ENCODE measurements around the gene CASTOR1. TPM values are rescaled to one million over a fixed set of nuclear protein-coding genes. Genes with fewer than 3 reads are reported as not detected.

Gene CASTOR1
- total RNA-seq, 2 donors from 2014 or later = 19.2 to 19.5 TPM

DNA sequence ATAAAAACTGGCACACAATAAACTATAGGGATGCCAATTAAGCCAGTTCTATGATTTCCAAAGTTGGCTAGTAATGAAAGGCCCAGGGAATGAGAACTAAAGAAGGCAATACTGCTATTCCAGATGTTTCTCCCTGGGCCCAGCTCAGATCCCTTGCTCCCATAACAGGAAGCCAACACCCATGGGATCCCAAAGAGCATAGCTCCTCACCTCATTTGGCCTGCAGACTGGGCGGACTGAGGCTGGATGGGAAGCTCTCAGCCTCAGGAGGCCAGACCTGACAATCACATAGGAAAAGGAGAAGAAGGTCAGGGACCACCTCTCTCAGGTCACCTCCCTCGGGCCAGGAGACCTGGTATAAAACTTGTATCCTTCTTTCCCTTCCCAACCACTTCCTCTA is 32.2 kb upstream of the CASTOR1 start:
- TF ChIP-seq, protein P1, sequence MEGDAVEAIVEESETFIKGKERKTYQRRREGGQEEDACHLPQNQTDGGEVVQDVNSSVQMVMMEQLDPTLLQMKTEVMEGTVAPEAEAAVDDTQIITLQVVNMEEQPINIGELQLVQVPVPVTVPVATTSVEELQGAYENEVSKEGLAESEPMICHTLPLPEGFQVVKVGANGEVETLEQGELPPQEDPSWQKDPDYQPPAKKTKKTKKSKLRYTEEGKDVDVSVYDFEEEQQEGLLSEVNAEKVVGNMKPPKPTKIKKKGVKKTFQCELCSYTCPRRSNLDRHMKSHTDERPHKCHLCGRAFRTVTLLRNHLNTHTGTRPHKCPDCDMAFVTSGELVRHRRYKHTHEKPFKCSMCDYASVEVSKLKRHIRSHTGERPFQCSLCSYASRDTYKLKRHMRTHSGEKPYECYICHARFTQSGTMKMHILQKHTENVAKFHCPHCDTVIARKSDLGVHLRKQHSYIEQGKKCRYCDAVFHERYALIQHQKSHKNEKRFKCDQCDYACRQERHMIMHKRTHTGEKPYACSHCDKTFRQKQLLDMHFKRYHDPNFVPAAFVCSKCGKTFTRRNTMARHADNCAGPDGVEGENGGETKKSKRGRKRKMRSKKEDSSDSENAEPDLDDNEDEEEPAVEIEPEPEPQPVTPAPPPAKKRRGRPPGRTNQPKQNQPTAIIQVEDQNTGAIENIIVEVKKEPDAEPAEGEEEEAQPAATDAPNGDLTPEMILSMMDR (conservative IDR thresholded peaks at IDR 0.05) = no peak
- H3K36me3 Mint-ChIP-seq (ENCODE audit: low read depth) = peaks cover 3% of the 10 kb centered on the region
- peaks cover 11% of the 10 kb centered on the region for H3K4me1 ChIP-seq (ENCODE audit: control insufficient read depth, insufficient read depth, low read length)
- H3K9me3 ChIP-seq (ENCODE audit: control insufficient read depth, low read length) = no peaks in the 10 kb centered on the region
- peaks cover 31% of the 10 kb centered on the region for H3K4me1 Mint-ChIP-seq
- no peak overlapping the region for H3K27ac Mint-ChIP-seq
- WGBS, 2 experiments (ENCODE audit: insufficient coverage in 1 of 2, insufficient read length in 1 of 2) = 93 to 100% methylated on average over 1 to 2 of the region's 2 CpGs
- DNase-seq = no peak
- H3K27me3 ChIP-seq (ENCODE audit: control insufficient read depth, insufficient read depth, low read length, poor library complexity, severe bottlenecking) = no peaks in the 10 kb centered on the region
- no peak overlapping the region for H3K4me3 Mint-ChIP-seq
- no peak overlapping the region for H3K27ac ChIP-seq (ENCODE audit: low read depth, low read length)
- no peaks in the 10 kb centered on the region for H3K27me3 Mint-ChIP-seq (ENCODE audit: insufficient read depth)
- no peaks in the 10 kb centered on the region for H3K9me3 Mint-ChIP-seq
- H3K4me3 ChIP-seq (ENCODE audit: low read length) = no peak overlapping the region
- H3K36me3 ChIP-seq (ENCODE audit: control insufficient read depth, insufficient read depth, low read length) = peaks cover 3% of the 10 kb centered on the region
- no peak overlapping the region for H3K9ac ChIP-seq (ENCODE audit: extremely low read depth, low read length, poor library complexity, severe bottlenecking)

DNA sequence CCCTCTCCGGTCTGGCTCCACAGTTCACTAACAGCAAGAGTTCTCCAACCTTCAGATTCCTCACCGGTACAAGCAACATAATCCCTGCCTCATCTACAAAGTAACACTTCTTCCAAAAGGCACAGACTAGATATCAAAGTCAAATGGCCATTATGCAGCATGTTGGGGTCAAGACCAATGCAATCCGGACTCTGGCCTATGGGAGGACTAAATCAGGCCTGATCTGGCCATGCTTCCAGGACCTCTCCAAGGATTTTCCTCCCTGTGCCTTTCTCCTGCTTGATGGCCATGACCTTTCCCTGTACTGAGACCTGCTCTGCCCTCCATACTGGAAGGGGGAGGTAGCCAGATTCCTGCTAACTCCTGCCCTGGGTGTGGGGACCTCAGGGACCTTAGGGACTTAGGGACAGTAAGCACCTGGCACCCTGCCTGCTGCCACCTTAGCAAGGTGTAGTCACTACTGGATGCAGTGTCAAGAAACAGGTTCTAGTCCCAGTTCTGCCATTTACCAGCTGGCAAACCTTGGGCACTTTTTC is 30.8 kb upstream of the CASTOR1 start:
- WGBS, 2 experiments (ENCODE audit: insufficient coverage in 1 of 2, insufficient read length in 1 of 2) = 94 to 100% methylated on average over 2 to 3 of the region's 3 CpGs
- Histone ChIP-seq H3K36me3 (ENCODE audit: control insufficient read depth, insufficient read depth, low read length) (peaks cover 9% of the 10 kb centered on the region), H3K9me3 (ENCODE audit: control insufficient read depth, low read length) (no peaks in the 10 kb centered on the region), H3K27me3 (ENCODE audit: control insufficient read depth, insufficient read depth, low read length, poor library complexity, severe bottlenecking) (no peaks in the 10 kb centered on the region), H3K4me1 (ENCODE audit: control insufficient read depth, insufficient read depth, low read length) (peaks cover 4% of the 10 kb centered on the region), H3K4me3 (ENCODE audit: low read length) (no peak overlapping the region), H3K27ac (ENCODE audit: low read depth, low read length) (no peak overlapping the region), H3K9ac (ENCODE audit: extremely low read depth, low read length, poor library complexity, severe bottlenecking) (no peak overlapping the region)
- no peaks in the 10 kb centered on the region for H3K9me3 Mint-ChIP-seq
- H3K36me3 Mint-ChIP-seq (ENCODE audit: low read depth) = peaks cover 5% of the 10 kb centered on the region
- no peak overlapping the region for H3K4me3 Mint-ChIP-seq
- no peak overlapping the region for H3K27ac Mint-ChIP-seq
- TF ChIP-seq, protein P1 (conservative IDR thresholded peaks at IDR 0.05) = no peak
- H3K4me1 Mint-ChIP-seq = peaks cover 20% of the 10 kb centered on the region
- no peak for DNase-seq
- no peaks in the 10 kb centered on the region for H3K27me3 Mint-ChIP-seq (ENCODE audit: insufficient read depth)

DNA sequence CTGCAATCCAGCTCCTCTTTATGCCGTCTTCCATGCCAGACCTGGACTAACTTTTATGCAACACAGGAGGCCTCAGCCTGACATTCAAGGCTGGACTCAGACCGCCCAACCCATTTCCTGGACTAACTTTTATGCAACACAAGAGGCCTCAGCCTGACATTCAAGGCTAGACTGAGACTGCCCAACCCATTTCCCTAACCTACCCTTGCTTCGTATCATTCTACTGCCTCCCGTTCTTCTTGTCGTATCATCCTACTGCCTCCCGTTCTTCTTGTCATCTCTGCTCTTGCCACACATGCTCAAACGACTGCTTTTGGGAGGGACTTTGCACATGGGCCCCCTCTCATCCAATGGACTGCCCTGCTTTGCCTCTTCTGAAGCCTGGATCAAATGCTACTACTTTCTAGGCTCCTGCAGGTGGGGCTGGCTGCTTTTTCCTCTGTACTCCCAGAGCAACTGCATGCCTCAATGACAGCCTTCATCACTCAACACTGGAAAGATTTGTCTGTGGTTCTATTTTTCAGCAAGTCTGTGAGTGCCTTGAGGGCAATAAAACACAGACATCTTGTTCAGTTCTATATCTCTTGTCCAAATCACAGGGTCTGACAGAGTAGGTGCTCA is 29.6 kb upstream of the CASTOR1 start:
- H3K4me1 ChIP-seq (ENCODE audit: control insufficient read depth, insufficient read depth, low read length) = peaks cover 8% of the 10 kb centered on the region
- H3K9me3 Mint-ChIP-seq = no peaks in the 10 kb centered on the region
- H3K27ac Mint-ChIP-seq = no peak overlapping the region
- DNase-seq = peak; percentile 53
- TF ChIP-seq, protein P1 (conservative IDR thresholded peaks at IDR 0.05) = peak; percentile 29
- H3K36me3 ChIP-seq (ENCODE audit: control insufficient read depth, insufficient read depth, low read length) = peaks cover 9% of the 10 kb centered on the region
- H3K4me1 Mint-ChIP-seq = peaks cover 21% of the 10 kb centered on the region
- H3K4me3 ChIP-seq (ENCODE audit: low read length) = no peak overlapping the region
- H3K4me3 Mint-ChIP-seq = no peak overlapping the region
- no peaks in the 10 kb centered on the region for H3K27me3 Mint-ChIP-seq (ENCODE audit: insufficient read depth)
- H3K27ac ChIP-seq (ENCODE audit: low read depth, low read length) = no peak overlapping the region
- WGBS, 2 experiments (ENCODE audit: insufficient coverage in 1 of 2, insufficient read length in 1 of 2) = 87 to 90% methylated on average over 7 of the region's 7 CpGs
- H3K36me3 Mint-ChIP-seq (ENCODE audit: low read depth) = peaks cover 9% of the 10 kb centered on the region
- H3K9ac ChIP-seq (ENCODE audit: extremely low read depth, low read length, poor library complexity, severe bottlenecking) = no peak overlapping the region
- no peaks in the 10 kb centered on the region for H3K9me3 ChIP-seq (ENCODE audit: control insufficient read depth, low read length)
- H3K27me3 ChIP-seq (ENCODE audit: control insufficient read depth, insufficient read depth, low read length, poor library complexity, severe bottlenecking) = no peaks in the 10 kb centered on the region

All from endodermal cell (in vitro differentiated cells).